ENCODE results near the gene HNRNPR. TPM values are rescaled to one million over a fixed set of nuclear protein-coding genes. Genes with fewer than 3 reads are reported as not detected.

Gene HNRNPR
- total and polyA plus RNA-seq, 9 of the 15 experiments (the other 6 are each of a cell fraction or from before 2014, with no cell fraction given): 80.9 to 372 (median 301) TPM

DNA sequence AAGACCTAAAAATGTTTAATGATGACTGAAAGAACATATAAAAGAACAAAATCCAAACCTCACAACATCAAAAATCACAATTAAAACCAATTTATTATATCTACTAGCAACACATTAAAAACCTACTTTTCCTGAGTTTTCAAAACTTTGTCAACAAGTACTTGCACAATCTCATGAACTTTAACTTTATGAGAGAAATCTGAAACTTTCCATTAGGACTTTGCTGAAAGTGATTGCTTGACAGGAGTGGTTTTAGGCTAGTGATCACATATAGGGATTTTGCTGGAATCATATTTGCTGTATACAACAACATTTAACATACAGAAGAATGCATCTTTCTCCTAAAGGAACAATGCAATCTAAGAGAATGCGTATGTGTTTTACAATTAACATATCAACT is 13.2 kb downstream of the HNRNPR start:
- Histone ChIP-seq H3K4me2 (ENCODE audit: insufficient read depth, low read length) (no peak overlapping the region), H3K9ac (ENCODE audit: insufficient read depth in 1 of 2, low read depth in 2 of 2, low read length in 2 of 2) (no peak overlapping the region), H3K4me3 (no peak overlapping the region), H3K27me3 (ENCODE audit: control insufficient read depth in 2 of 2, insufficient read depth in 2 of 2, low read length in 2 of 2) (no peaks in the 10 kb centered on the region), H3K4me1 (replicated peaks in 1 of 2; ENCODE audit: control insufficient read depth in 2 of 2, insufficient read depth in 2 of 2, low read length in 2 of 2) (peaks cover 0 to 9% of the 10 kb centered on the region in 2 experiments; a peak in 1 of 5 replicates), H3K9me3 (replicated peaks; ENCODE audit: control insufficient read depth, insufficient read depth, low read depth, low read length) (no peaks in the 10 kb centered on the region), H3K9me1 (ENCODE audit: control insufficient read depth, insufficient read depth, low read length) (no peaks in the 10 kb centered on the region), H3K79me2 (ENCODE audit: control insufficient read depth, insufficient read depth, low read length) (peaks cover 84% of the 10 kb centered on the region), H4K20me1 (replicated peaks; ENCODE audit: control insufficient read depth, insufficient read depth, low read length) (no peaks in the 10 kb centered on the region), H2AFZ (ENCODE audit: low read depth, low read length) (no peak overlapping the region), H3K36me3 (ENCODE audit: control insufficient read depth, insufficient read depth, low read length) (peaks cover 92% of the 10 kb centered on the region), H3K27ac (ENCODE audit: extremely low read depth, low read depth, low read length) (no peak overlapping the region)
- ChIA-PET CTCF (ENCODE audit: low intra/inter-chr PET ratio) (no interaction called here), POLR2A (interaction anchor here (0.8 to 2.9 kb wide), 4 partner anchors 9 to 170 kb away, joined by 3 to 21 read pairs (median 10); partner anchors contain the start of gene HNRNPR)
- in situ Hi-C loops (cut with MboI) (no loop called here), intact Hi-C loops (cut with micrococcal nuclease) (no loop called here)
- TF ChIP-seq EP400 (IDR thresholded peaks at IDR 0.05): no peak
- TF ChIP-seq HLTF (IDR thresholded peaks at IDR 0.05): no peak
- no peak for TF ChIP-seq PHF8 (IDR thresholded peaks at IDR 0.05; ENCODE audit: borderline replicate concordance, low read length)
- TF ChIP-seq POLR2H (tag; IDR thresholded peaks at IDR 0.05; ENCODE audit: low read depth): peak; percentile 18; the same call in 1 of the 2 replicates
- TF ChIP-seq, protein P1, sequence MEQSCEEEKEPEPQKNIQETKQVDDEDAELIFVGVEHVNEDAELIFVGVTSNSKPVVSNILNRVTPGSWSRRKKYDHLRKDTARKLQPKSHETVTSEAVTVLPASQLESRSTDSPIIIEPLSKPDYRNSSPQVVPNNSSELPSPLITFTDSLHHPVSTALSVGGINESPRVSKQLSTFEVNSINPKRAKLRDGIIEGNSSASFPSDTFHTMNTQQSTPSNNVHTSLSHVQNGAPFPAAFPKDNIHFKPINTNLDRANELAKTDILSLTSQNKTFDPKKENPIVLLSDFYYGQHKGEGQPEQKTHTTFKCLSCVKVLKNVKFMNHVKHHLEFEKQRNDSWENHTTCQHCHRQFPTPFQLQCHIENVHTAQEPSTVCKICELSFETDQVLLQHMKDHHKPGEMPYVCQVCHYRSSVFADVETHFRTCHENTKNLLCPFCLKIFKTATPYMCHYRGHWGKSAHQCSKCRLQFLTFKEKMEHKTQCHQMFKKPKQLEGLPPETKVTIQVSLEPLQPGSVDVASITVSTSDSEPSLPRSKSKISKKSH (CRISPR knock-in tag; IDR thresholded peaks at IDR 0.05): 0 out of 2 replicates have a peak, but pooled peaks have one; percentile 16
- TF ChIP-seq, protein P2, sequence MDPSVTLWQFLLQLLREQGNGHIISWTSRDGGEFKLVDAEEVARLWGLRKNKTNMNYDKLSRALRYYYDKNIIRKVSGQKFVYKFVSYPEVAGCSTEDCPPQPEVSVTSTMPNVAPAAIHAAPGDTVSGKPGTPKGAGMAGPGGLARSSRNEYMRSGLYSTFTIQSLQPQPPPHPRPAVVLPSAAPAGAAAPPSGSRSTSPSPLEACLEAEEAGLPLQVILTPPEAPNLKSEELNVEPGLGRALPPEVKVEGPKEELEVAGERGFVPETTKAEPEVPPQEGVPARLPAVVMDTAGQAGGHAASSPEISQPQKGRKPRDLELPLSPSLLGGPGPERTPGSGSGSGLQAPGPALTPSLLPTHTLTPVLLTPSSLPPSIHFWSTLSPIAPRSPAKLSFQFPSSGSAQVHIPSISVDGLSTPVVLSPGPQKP (CRISPR knock-in tag; IDR thresholded peaks at IDR 0.05): no peak
- no peak for FAIRE-seq
- no peak for DNase-seq (ENCODE audit: extremely low read depth in 1 of 4, low spot score in 3 of 4)
- 96% methylated on average over 1 of the region's 1 CpG for WGBS (ENCODE audit: insufficient coverage, low coverage, missing lambda C conversion rate)
- no TSS peak for BruUV-seq (replicated peaks)
- no peak for ATAC-seq

All from K562 (cell line).